GM10266 (cell line): ENCODE results near the gene MTHFD2L.

Experiments
- DNase-seq: peaks from one replicate; pipeline ENCODE4 v3.0.0; 2012; ENCODE audit errors: extremely low spot score
- CTCF ChIP-seq: IDR thresholded peaks from 2 replicates; pipeline ENCODE4 v1.5.1; 2012; ENCODE audit warnings: mild to moderate bottlenecking, low read depth; ENCODE audit not compliant: control insufficient read depth, insufficient read depth; ENCODE audit errors: missing control alignments

Gene MTHFD2L

DNA sequence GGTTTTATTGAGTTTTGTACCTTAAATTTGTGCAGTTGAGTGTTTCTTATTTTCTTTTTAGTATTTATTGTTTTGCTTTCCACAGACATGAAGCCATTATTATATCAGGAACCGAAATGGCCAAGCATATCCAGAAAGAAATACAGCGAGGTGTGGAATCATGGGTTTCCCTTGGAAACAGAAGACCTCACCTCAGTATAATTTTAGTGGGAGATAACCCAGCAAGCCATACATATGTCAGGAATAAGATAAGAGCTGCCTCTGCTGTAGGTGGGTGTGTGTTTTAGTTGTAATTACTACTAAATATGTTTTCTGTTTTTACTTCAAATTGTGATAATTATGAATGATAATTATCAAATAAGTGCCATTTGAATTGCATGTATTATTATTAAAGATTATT is 16.5 kb downstream of the MTHFD2L start:
- TF ChIP-seq CTCF: no peak
- DNase-seq: no peak

- TF ChIP-seq CTCF: no peak
- no peak for DNase-seq
Observed at GRCh38 chr4:74174941-74175340, 17.0 kb downstream of the MTHFD2L start.

DNA sequence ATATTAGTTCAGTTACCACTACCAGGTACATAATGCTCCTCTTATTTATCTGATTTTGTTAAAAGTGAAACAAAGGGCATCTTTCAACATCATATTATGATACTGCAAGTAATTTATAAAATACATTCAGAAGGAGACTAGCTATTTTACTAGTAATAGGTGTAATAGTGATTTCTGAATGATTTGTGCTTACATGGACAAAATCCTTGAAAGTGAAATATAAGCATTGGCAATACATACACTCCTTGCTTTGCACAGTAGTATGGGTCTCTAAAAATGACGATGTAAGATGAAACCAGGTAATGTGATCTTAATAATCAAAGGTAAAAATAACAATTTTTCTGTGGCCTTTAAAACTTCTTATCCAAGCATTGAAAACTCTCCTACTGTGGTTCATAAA is 17.5 kb downstream of the MTHFD2L start:
- no peak for TF ChIP-seq CTCF

GRCh38 chr4:74178798-74179197 is 20.9 kb downstream of the MTHFD2L start:
- TF ChIP-seq CTCF: no peak

More for the DNA sequence above, 17.5 kb downstream of the MTHFD2L start:
- DNase-seq: no peak

DNA sequence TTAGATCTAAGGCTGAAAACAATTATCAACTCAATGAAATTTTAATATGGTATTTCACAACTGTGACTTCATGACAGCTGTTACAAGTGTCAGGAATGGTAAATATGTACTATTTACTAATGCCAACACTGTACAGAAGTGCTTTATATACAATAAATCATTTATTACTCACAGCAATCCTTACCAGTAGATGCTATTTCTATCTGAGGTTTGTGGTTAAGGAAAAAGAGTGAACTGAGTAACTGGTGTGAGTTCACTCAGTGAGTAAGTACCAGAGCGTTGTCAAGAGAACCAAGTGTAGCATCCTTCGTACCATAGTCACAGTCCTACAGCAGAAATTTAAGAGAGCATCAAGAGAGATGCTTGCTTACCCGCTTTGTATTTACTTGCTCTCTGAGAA is 23.3 kb downstream of the MTHFD2L start:
- TF ChIP-seq CTCF: no peak
- DNase-seq: no peak

More at GRCh38 chr4:74178798-74179197, 20.9 kb downstream of the MTHFD2L start:
- no peak for DNase-seq

GRCh38 chr4:74188912-74189311 is 31.0 kb downstream of the MTHFD2L start:
- no peak for DNase-seq
- TF ChIP-seq CTCF: no peak

DNA sequence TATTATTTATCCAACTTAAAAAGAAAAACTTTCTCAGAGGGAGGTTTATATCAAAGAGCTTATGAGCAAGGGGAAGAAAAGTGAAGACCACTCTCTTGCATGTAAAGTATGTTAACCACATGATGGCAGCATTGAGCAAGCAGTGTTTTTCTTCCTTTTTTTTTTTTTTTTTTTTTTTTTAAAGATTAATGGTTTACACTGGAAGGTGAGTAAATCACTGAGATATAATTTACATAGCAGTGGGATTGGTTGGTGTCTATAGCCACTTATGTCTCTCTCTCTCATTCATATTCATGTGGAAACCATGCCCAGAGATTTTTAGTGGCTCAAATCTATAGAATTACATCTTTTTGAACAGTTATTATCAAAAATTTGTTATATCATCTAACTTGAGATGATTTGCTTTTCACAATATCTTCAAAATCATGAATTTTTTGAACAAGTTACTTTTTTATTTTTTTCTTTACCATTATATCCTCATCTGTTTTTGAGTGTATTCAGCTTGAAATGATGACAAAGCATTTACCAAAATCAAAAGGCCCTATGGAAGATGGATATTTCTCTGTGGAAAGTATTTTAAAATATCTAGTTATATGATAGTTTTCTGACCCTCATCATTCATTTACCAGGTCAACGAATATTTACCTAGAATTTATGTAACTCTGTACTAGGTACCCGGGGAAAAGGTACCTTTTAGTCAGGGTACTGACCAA is 31.6 kb downstream of the MTHFD2L start:
- peak; percentile 32 for DNase-seq
- TF ChIP-seq CTCF: peak; percentile 61
